ENCODE measurements around the gene SDCCAG8. TPM values are rescaled to one million over a fixed set of nuclear protein-coding genes. Genes with fewer than 3 reads are reported as not detected.
A peak's percentile ranks its signal among the peaks of the same experiment; 100 is the strongest.

The SDCCAG8 gene
- polyA plus RNA-seq, 2 of the 4 experiments (the other 2 are of a cell fraction), result 48.8 to 64.8 TPM

DNA sequence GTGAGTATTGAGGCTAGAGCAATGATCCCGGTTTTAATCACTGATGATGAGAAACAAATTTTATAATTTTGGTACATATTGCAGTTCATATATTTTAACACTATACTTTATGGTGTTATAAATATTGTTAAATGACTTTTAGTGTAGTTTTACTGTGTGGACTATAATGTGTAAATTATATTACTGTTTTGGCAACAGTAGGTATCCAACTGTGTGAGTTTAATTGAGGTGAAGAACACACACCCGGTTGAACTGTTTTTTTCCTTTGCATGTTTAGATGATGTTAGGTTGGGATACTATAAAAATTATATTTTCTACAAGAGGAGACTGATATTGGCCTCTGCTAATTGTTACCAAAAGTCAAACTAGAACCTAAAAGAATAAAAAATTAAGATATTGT is 166.5 kb downstream of the SDCCAG8 start:
- Histone ChIP-seq H3K4me2 (peak overlapping the region; percentile 73; the same call in 2 of the 3 replicates), H3K4me1 (peaks cover 5% of the 10 kb centered on the region; the same call in 2 of the 3 replicates), H3K27ac (no peak overlapping the region; a peak in 1 of 6 replicates), H3K9me3 (no peaks in the 10 kb centered on the region), H3K4me3 (no peak overlapping the region)
- FAIRE-seq, result no peak
- 91% methylated on average over 2 of the region's 2 CpGs for WGBS (ENCODE audit: missing lambda C conversion rate)
- no peak for ATAC-seq
- no peak for DNase-seq (ENCODE audit: low read depth in 1 of 2, low spot score in 1 of 2)
- TF ChIP-seq HEYL (CRISPR knock-in tag; IDR thresholded peaks at IDR 0.05), result no peak
- no peak for TF ChIP-seq GATA3 (IDR thresholded peaks at IDR 0.05; ENCODE audit: borderline replicate concordance)
- no peak for TF ChIP-seq TP53 (CRISPR knock-in tag; IDR thresholded peaks at IDR 0.05)
- no peak for TF ChIP-seq CHD4 (IDR thresholded peaks at IDR 0.05; ENCODE audit: borderline replicate concordance)
- TF ChIP-seq BHLHE40 (IDR thresholded peaks at IDR 0.05; ENCODE audit: low read depth, low read length), result no peak
- TF ChIP-seq RAD21 (conservative IDR thresholded peaks at IDR 0.05 in 1 of 2, IDR thresholded peaks at IDR 0.05 in 1 of 2), result no peak
- no peak for TF ChIP-seq ZSCAN20 (CRISPR knock-in tag; IDR thresholded peaks at IDR 0.05)
- TF ChIP-seq RARB (CRISPR knock-in tag; IDR thresholded peaks at IDR 0.05), result no peak
- TF ChIP-seq NFE2L2 (conservative IDR thresholded peaks at IDR 0.05; ENCODE audit: low read length), result no peak
- TF ChIP-seq KDM5A (IDR thresholded peaks at IDR 0.05), result no peak
- TF ChIP-seq CBX8 (IDR thresholded peaks at IDR 0.05), result no peak
- TF ChIP-seq, protein P1, sequence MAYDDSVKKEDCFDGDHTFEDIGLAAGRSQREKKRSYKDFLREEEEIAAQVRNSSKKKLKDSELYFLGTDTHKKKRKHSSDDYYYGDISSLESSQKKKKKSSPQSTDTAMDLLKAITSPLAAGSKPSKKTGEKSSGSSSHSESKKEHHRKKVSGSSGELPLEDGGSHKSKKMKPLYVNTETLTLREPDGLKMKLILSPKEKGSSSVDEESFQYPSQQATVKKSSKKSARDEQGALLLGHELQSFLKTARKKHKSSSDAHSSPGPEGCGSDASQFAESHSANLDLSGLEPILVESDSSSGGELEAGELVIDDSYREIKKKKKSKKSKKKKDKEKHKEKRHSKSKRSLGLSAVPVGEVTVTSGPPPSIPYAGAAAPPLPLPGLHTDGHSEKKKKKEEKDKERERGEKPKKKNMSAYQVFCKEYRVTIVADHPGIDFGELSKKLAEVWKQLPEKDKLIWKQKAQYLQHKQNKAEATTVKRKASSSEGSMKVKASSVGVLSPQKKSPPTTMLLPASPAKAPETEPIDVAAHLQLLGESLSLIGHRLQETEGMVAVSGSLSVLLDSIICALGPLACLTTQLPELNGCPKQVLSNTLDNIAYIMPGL (CRISPR knock-in tag; IDR thresholded peaks at IDR 0.05; ENCODE audit: borderline replicate concordance), result no peak
- TF ChIP-seq, protein P2, sequence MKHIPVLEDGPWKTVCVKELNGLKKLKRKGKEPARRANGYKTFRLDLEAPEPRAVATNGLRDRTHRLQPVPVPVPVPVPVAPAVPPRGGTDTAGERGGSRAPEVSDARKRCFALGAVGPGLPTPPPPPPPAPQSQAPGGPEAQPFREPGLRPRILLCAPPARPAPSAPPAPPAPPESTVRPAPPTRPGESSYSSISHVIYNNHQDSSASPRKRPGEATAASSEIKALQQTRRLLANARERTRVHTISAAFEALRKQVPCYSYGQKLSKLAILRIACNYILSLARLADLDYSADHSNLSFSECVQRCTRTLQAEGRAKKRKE (CRISPR knock-in tag; IDR thresholded peaks at IDR 0.05; ENCODE audit: low read depth), result no peak
- no peak for TF ChIP-seq CEBPB (IDR thresholded peaks at IDR 0.05)
- no peak for TF ChIP-seq NR3C1 (IDR thresholded peaks at IDR 0.05)
- TF ChIP-seq MYC (IDR thresholded peaks at IDR 0.05; ENCODE audit: borderline replicate concordance, low read length), result no peak
- no peak for TF ChIP-seq KDM1A (IDR thresholded peaks at IDR 0.05; ENCODE audit: low read depth)
- TF ChIP-seq, protein P3, sequence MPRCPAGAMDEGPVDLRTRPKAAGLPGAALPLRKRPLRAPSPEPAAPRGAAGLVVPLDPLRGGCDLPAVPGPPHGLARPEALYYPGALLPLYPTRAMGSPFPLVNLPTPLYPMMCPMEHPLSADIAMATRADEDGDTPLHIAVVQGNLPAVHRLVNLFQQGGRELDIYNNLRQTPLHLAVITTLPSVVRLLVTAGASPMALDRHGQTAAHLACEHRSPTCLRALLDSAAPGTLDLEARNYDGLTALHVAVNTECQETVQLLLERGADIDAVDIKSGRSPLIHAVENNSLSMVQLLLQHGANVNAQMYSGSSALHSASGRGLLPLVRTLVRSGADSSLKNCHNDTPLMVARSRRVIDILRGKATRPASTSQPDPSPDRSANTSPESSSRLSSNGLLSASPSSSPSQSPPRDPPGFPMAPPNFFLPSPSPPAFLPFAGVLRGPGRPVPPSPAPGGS (IDR thresholded peaks at IDR 0.05), result no peak
- ChIA-PET CTCF (interaction anchor here (1.4 kb wide), 1 partner anchor 1182 kb away, joined by 3 read pairs; no protein-coding TSS in a partner anchor), POLR2A (no interaction called here)

DNA sequence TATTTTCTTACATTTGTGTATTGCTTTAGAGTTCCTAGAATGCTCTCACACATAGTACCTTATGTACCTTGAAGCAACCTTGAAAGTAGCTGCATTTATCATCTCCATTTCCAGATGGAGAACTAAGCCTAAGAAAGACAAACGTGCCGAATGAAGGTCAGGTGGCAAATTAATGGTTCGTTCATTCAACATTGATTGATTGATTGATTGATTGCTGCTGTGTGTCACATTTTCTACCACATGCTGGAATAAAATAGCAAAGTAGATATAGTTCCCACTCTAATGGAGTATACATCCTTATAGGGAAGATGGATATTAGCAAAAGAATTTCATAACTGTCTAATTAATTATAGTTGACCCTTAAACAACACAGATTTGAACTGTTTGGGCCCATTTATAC is 172.2 kb downstream of the SDCCAG8 start:
- no peak overlapping the region for H3K27ac ChIP-seq
- no peaks in the 10 kb centered on the region for H3K9me3 ChIP-seq
- ATAC-seq, result no peak
- FAIRE-seq, result no peak
- no peaks in the 10 kb centered on the region for H3K4me1 ChIP-seq
- WGBS (ENCODE audit: missing lambda C conversion rate), result 93% methylated on average over 3 of the region's 3 CpGs
- TF ChIP-seq CBX8 (IDR thresholded peaks at IDR 0.05) (no peak), JUNB (IDR thresholded peaks at IDR 0.05) (no peak), POLR2AphosphoS2 (conservative IDR thresholded peaks at IDR 0.05; ENCODE audit: low read length) (no peak), HOXA7 (CRISPR knock-in tag; IDR thresholded peaks at IDR 0.05) (no peak), CHD2 (IDR thresholded peaks at IDR 0.05; ENCODE audit: low read length, partially characterized antibody) (no peak), MAZ (IDR thresholded peaks at IDR 0.05; ENCODE audit: borderline replicate concordance, low read depth, low read length) (no peak), FOSB (CRISPR knock-in tag; IDR thresholded peaks at IDR 0.05) (no peak), SMC3 (IDR thresholded peaks at IDR 0.05) (no peak), HOXB5 (CRISPR knock-in tag; IDR thresholded peaks at IDR 0.05) (no peak)
- TF ChIP-seq, protein P3 (IDR thresholded peaks at IDR 0.05), result no peak
- TF ChIP-seq, protein P2 (CRISPR knock-in tag; IDR thresholded peaks at IDR 0.05; ENCODE audit: low read depth), result no peak
- no peak for DNase-seq (ENCODE audit: low read depth in 1 of 2, low spot score in 1 of 2)
- ChIA-PET CTCF (no interaction called here), POLR2A (no interaction called here)
- no peak overlapping the region for H3K4me2 ChIP-seq
- H3K4me3 ChIP-seq, result no peak overlapping the region

Data from A549 (cell line).